H1 (cell line): Measurements from ENCODE around the gene GAS7. TPM values are rescaled to one million over a fixed set of nuclear protein-coding genes. Genes with fewer than 3 reads are reported as not detected.

Experiments
- CTCF ChIA-PET: fragments of 300-600 bp; sonication (Branson Sonifier 250); formaldehyde crosslinking; loops from one replicate; lab custom pipeline; 2021; ENCODE audit not compliant: partially characterized antibody; lab: Charles Lee
- POLR2A ChIA-PET: fragments of 300-600 bp; sonication (Branson Sonifier 250); formaldehyde crosslinking; loops from one replicate; lab custom pipeline; 2021; ENCODE audit warnings: inconsistent platforms; ENCODE audit not compliant: partially characterized antibody; lab: Charles Lee
- DNase-seq, 2 experiments: peaks; one replicate each; pipeline versions ENCODE4 v3.0.0 to v3.0.0-alpha.2; 2010 to 2022; ENCODE audit warnings: low spot score in 2 of 2, low read depth in 1 of 2, mixed read lengths in 1 of 2
- FAIRE-seq: peaks from 2 replicates; lab custom pipeline; 2011; peaks lifted over from hg19 to GRCh38; lab: Jason Lieb, UNC
- H2AFZ ChIP-seq: 2 replicates; pipeline ENCODE4 v1.8.1; 2012; ENCODE audit warnings: low read length, inconsistent platforms
- H2AK5ac ChIP-seq: 2 replicates; pipeline ENCODE4 v1.6.1; 2013; ENCODE audit warnings: low read depth, low read length
- H2BK120ac ChIP-seq: replicated peaks from 2 replicates; pipeline ENCODE3; 2013; ENCODE audit warnings: low read depth, low read length, inconsistent platforms
- H2BK12ac ChIP-seq: 2 replicates; pipeline ENCODE4 v1.6.1; 2013; ENCODE audit warnings: low read depth, low read length
- H2BK15ac ChIP-seq: 2 replicates; pipeline ENCODE4 v1.6.1; 2013; ENCODE audit warnings: low read length
- H2BK20ac ChIP-seq: 2 replicates; pipeline ENCODE4 v1.6.1; 2013; ENCODE audit warnings: low read length
- H2BK5ac ChIP-seq: 2 replicates; pipeline ENCODE4 v1.6.1; 2013; ENCODE audit warnings: low read depth, low read length
- H3K14ac ChIP-seq: 2 replicates; pipeline ENCODE4 v1.6.1; 2013; ENCODE audit warnings: inconsistent platforms; ENCODE audit not compliant: insufficient read length
- H3K18ac ChIP-seq: 2 replicates; pipeline ENCODE4 v1.6.1; 2013; ENCODE audit warnings: low read length; ENCODE audit errors: extremely low read depth
- H3K23ac ChIP-seq: 2 replicates; pipeline ENCODE4 v1.6.1; 2013; ENCODE audit warnings: inconsistent platforms; ENCODE audit not compliant: insufficient read length
- H3K23me2 ChIP-seq: 2 replicates; pipeline ENCODE4 v1.6.1; 2013; ENCODE audit warnings: low read depth, low read length
- H3K27ac ChIP-seq: 2 replicates; pipeline ENCODE4 v1.6.1; 2011; ENCODE audit warnings: low read depth, low read length, inconsistent platforms
- H3K27me3 ChIP-seq, 4 experiments: replicated peaks in 1 of 4; 1 replicate in 1 of 4; 2 replicates in 3 of 4; pipeline versions ENCODE4 v1.6.1 to v1.8.1; 2011 to 2013; ENCODE audit warnings: low read length in 3 of 4, mild to moderate bottlenecking in 3 of 4, inconsistent platforms in 2 of 4, mixed read lengths in 2 of 4, moderate library complexity in 1 of 4; ENCODE audit not compliant: control insufficient read depth in 3 of 4, insufficient read depth in 3 of 4; ENCODE audit errors: extremely low read depth in 1 of 4
- H3K36me3 ChIP-seq, 4 experiments: 2 replicates each; pipeline versions ENCODE4 v1.6.1 to v1.8.1; 2011 to 2013; ENCODE audit warnings: mild to moderate bottlenecking in 4 of 4, low read length in 3 of 4, moderate library complexity in 2 of 4, control low read depth in 1 of 4, inconsistent platforms in 1 of 4; ENCODE audit not compliant: insufficient read depth in 4 of 4, control insufficient read depth in 2 of 4
- H3K4ac ChIP-seq: replicated peaks from 2 replicates; pipeline ENCODE3; 2013; ENCODE audit warnings: low read length, low read depth, mixed read lengths, inconsistent platforms; ENCODE audit not compliant: insufficient read length
- H3K4me1 ChIP-seq, 4 experiments: replicated peaks in 1 of 4; 1 replicate in 1 of 4; 2 replicates in 3 of 4; pipeline versions ENCODE4 v1.6.1 to v1.8.1; 2011 to 2013; ENCODE audit warnings: low read length in 3 of 4, inconsistent platforms in 2 of 4, mixed read lengths in 1 of 4; ENCODE audit not compliant: insufficient read depth in 4 of 4, control insufficient read depth in 3 of 4
- H3K4me2 ChIP-seq, 2 experiments: 2 replicates each; pipeline versions ENCODE4 v1.6.1 to v1.8.1; 2011 to 2013; ENCODE audit warnings: low read depth in 2 of 2, low read length in 2 of 2, control low read depth in 1 of 2, inconsistent platforms in 1 of 2, mild to moderate bottlenecking in 1 of 2; ENCODE audit not compliant: insufficient read depth in 1 of 2
- H3K4me3 ChIP-seq, 4 experiments: fragments of 200-600, 300-600 bp in 1 of 4; sonication (generic), shearing (Covaris generic), sonication (Bioruptor Twin) in 1 of 4; 2 replicates each; pipeline versions ENCODE4 v1.5.1 to v1.8.1; 2011 to 2016; ENCODE audit warnings: low read length in 4 of 4, low read depth in 3 of 4, control low read depth in 2 of 4, inconsistent platforms in 2 of 4, mild to moderate bottlenecking in 2 of 4, mixed read lengths in 1 of 4, moderate library complexity in 1 of 4; ENCODE audit not compliant: insufficient read depth in 2 of 4; ENCODE audit errors: extremely low read depth in 1 of 4
- H3K56ac ChIP-seq: replicated peaks from 2 replicates; pipeline ENCODE3; 2013; ENCODE audit warnings: low read depth, mild to moderate bottlenecking, mixed read lengths, low read length, inconsistent platforms; ENCODE audit not compliant: insufficient read length
- H3K79me1 ChIP-seq: 2 replicates; pipeline ENCODE4 v1.6.1; 2013; ENCODE audit warnings: low read depth, low read length, control low read depth
- H3K79me2 ChIP-seq, 2 experiments: 2 replicates each; pipeline versions ENCODE4 v1.6.1 to v1.8.1; 2012 to 2013; ENCODE audit warnings: low read length in 2 of 2, mild to moderate bottlenecking in 2 of 2, inconsistent platforms in 1 of 2; ENCODE audit not compliant: insufficient read depth in 2 of 2, control insufficient read depth in 1 of 2
- H3K9ac ChIP-seq, 4 experiments: replicated peaks in 1 of 4; 1 replicate in 1 of 4; 2 replicates in 3 of 4; pipeline versions ENCODE4 v1.6.1 to v1.8.1; 2011 to 2013; ENCODE audit warnings: low read depth in 3 of 4, low read length in 3 of 4, control low read depth in 2 of 4, mild to moderate bottlenecking in 2 of 4, moderate library complexity in 2 of 4, inconsistent platforms in 1 of 4; ENCODE audit errors: extremely low read depth in 1 of 4
- H3K9me3 ChIP-seq, 2 experiments: 2 replicates each; pipeline versions ENCODE4 v1.6.1 to v1.8.1; 2012 to 2013; ENCODE audit warnings: mild to moderate bottlenecking in 2 of 2, moderate library complexity in 2 of 2, control low read depth in 1 of 2, inconsistent platforms in 1 of 2, low read depth in 1 of 2, low read length in 1 of 2, mixed read lengths in 1 of 2; ENCODE audit not compliant: insufficient read depth in 2 of 2
- H4K20me1 ChIP-seq, 2 experiments: replicated peaks in 1 of 2; 2 replicates each; pipeline versions ENCODE3 to v1.8.1; 2011 to 2013; ENCODE audit warnings: inconsistent platforms in 2 of 2, low read length in 2 of 2, mild to moderate bottlenecking in 1 of 2; ENCODE audit not compliant: insufficient read depth in 2 of 2, control insufficient read depth in 1 of 2
- H4K5ac ChIP-seq: 2 replicates; pipeline ENCODE4 v1.6.1; 2013; ENCODE audit warnings: low read length, low read depth, mixed read lengths, inconsistent platforms; ENCODE audit not compliant: insufficient read length
- H4K8ac ChIP-seq: 2 replicates; pipeline ENCODE4 v1.8.0; 2013; ENCODE audit warnings: mild to moderate bottlenecking, moderate library complexity, low read length, inconsistent platforms; ENCODE audit not compliant: insufficient read depth; ENCODE audit errors: extremely low read depth
- H4K91ac ChIP-seq: replicated peaks from 2 replicates; pipeline ENCODE3; 2013; ENCODE audit warnings: low read length, mixed read lengths, inconsistent platforms; ENCODE audit not compliant: insufficient read length
- POLR2AphosphoS5 ChIP-seq: IDR thresholded peaks from 2 replicates; pipeline ENCODE4 v1.6.1; 2011; ENCODE audit warnings: low read depth, low read length
- SP2 ChIP-seq: IDR thresholded peaks from 2 replicates; pipeline ENCODE4 v1.6.1; 2012; ENCODE audit warnings: mild to moderate bottlenecking, low read length, inconsistent platforms
- WGBS, 2 experiments: shearing (Covaris generic) in 1 of 2; methylation state at CpG; one replicate each; pipeline versions ENCODE4 v1.1.6 to v1.1.7; 2013 to 2015; ENCODE audit warnings: low lambda C conversion rate in 2 of 2, mixed read lengths in 2 of 2, inconsistent platforms in 1 of 2, low coverage in 1 of 2, missing lambda C conversion rate in 1 of 2; ENCODE audit not compliant: insufficient replicate concordance in 2 of 2, insufficient coverage in 1 of 2, insufficient read length in 1 of 2; ENCODE audit errors: extremely low coverage in 1 of 2, missing lambda C conversion rate in 1 of 2; 5-methylcytosine and 5-hydroxymethylcytosine counted together
- polyA plus RNA-seq, 7 experiments: library from polyadenylated mRNA; depleted of rRNA in 3 of 7; stranded (reverse) in 5 of 7; unstranded in 2 of 7; fragments of >200 nt in 5 of 7; fragments of 200-250 nt in 2 of 7; gene quantifications; 1 replicate in 5 of 7; 2 replicates in 1 of 7; 4 replicates in 1 of 7; pipeline versions ENCODE4 v1.2.1 to v1.2.3, GENCODE V29; 2011 to 2013; ENCODE audit warnings: missing spikeins in 2 of 7, mixed read lengths in 2 of 7
- total RNA-seq: library from RNA; stranded (reverse); fragmentation: NEBNext Ultra II Directional; extraction: Animal tissue kit (Norgen Biotek cat#: 25700); gene quantifications from 2 replicates; pipeline ENCODE4 v1.2.1, GENCODE V29; 2021

The GAS7 gene
- total and polyA plus RNA-seq, 2 of the 8 experiments (the other 6 are each of a cell fraction or from before 2014, with no cell fraction given) = 5.0 to 14.5 TPM

DNA sequence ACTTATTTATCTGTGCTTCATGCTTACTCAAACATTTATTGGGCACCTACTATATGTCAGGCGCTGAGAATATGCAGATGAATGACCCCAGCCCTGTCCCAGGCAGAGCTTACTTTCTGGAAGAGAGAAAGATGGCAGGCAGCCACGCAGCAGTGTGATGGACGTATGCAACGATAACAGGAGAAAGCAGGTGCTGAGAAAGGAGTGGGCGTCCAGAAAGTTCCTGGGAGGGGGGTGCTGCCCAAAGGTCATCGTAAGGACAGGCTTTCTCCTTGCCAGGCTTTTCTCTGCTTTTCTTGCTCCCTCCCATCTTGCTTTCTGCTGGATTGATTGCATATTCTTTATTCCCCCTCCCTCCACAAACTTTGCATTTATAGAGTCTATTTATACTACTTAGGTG lies 124.5 kb downstream of the GAS7 start:
- CTCF ChIA-PET = interaction anchor here (1.0 to 1.5 kb wide), 3 partner anchors 65 to 91 kb away, joined by 3 to 4 read pairs (median 3); no protein-coding TSS in a partner anchor
- H3K23me2 ChIP-seq = no peaks in the 10 kb centered on the region; the same call in 1 of the 2 replicates
- no peak overlapping the region for H2BK20ac ChIP-seq
- no peak overlapping the region for H2BK120ac ChIP-seq
- H4K8ac ChIP-seq = no peak overlapping the region
- no peak for TF ChIP-seq POLR2AphosphoS5
- no peak for TF ChIP-seq SP2
- FAIRE-seq (no peak), DNase-seq (no peak)
- H2BK12ac ChIP-seq = no peak overlapping the region
- H3K79me2 ChIP-seq = no peaks in the 10 kb centered on the region
- no peak overlapping the region for H4K5ac ChIP-seq
- H3K56ac ChIP-seq = no peak overlapping the region
- H3K23ac ChIP-seq = no peak overlapping the region
- H3K14ac ChIP-seq = no peak overlapping the region
- no peak overlapping the region for H3K4me3 ChIP-seq
- H3K27ac ChIP-seq = no peak overlapping the region
- H3K9me3 ChIP-seq = no peaks in the 10 kb centered on the region
- H3K9ac ChIP-seq = no peak overlapping the region
- H3K4me1 ChIP-seq = peaks cover 0 to 3% (median 0%) of the 10 kb centered on the region in 4 experiments; a peak in 3 of 7 replicates
- H3K18ac ChIP-seq = no peak overlapping the region
- no peaks in the 10 kb centered on the region for H4K20me1 ChIP-seq
- H4K91ac ChIP-seq = no peak overlapping the region
- H3K36me3 ChIP-seq = no peaks in the 10 kb centered on the region
- H2BK5ac ChIP-seq = no peak overlapping the region
- H3K79me1 ChIP-seq = no peaks in the 10 kb centered on the region
- no peak overlapping the region for H3K4me2 ChIP-seq
- POLR2A ChIA-PET = no interaction called here
- 78% methylated on average over 6 of the region's 6 CpGs; no CpG with 5 or more reads in 1 of the 2 experiments for WGBS, 2 experiments
- no peak overlapping the region for H2BK15ac ChIP-seq
- no peak overlapping the region for H2AK5ac ChIP-seq
- H2AFZ ChIP-seq = no peak overlapping the region
- no peaks in the 10 kb centered on the region for H3K27me3 ChIP-seq
- no peak overlapping the region for H3K4ac ChIP-seq
